Mucosa of descending colon (tissue), 3 donors: Measurements from ENCODE around the gene RUNX1. TPM values are rescaled to one million over a fixed set of nuclear protein-coding genes. Genes with fewer than 3 reads are reported as not detected.
"Not testable (repeated sequence)": the region's sequence is repeated elsewhere in the genome, so short reads cannot be mapped to it uniquely, and the experiment has no call there.

ENCODE experiments used
- ATAC-seq: fragments of 200-7000 bp; cut with Tn5 transposase; one replicate; pipeline ENCODE4 v1.9.1; 2020; ENCODE audit warnings: mild to moderate bottlenecking, moderate library complexity
- DNase-seq, 3 donors: peaks; one replicate each; pipeline ENCODE4 v3.0.0-alpha.2; 2020
- H3K36me3 ChIP-seq: fragments of 200-600 bp; one replicate; pipeline ENCODE4 v1.8.0; 2021; ENCODE audit warnings: low read depth, mild to moderate bottlenecking
- H3K4me1 ChIP-seq: fragments of 200-600 bp; one replicate; pipeline ENCODE4 v1.8.0; 2021; ENCODE audit warnings: low read depth, mild to moderate bottlenecking
- H3K4me3 ChIP-seq: fragments of 200-600 bp; one replicate; pipeline ENCODE4 v1.8.0; 2021; ENCODE audit warnings: mild to moderate bottlenecking
- H3K9me3 ChIP-seq: fragments of 200-600 bp; one replicate; pipeline ENCODE4 v1.8.0; 2021; ENCODE audit warnings: mild to moderate bottlenecking
- CTCF ChIP-seq: fragments of 200-600 bp; IDR thresholded peaks from one replicate; pipeline ENCODE4 v1.8.0; 2022; ENCODE audit warnings: antibody characterized with exemption, mild to moderate bottlenecking
- intact Hi-C, 2 donors: fragments of 100-400 bp; cut with DNase I in 1 of 2; cut with micrococcal nuclease in 1 of 2; formaldehyde crosslinking; loops; one replicate each; pipeline versions ENCODE4 v1.11.0 to v1.11.1; 2022; cut with DNase I, micrococcal nuclease
- total RNA-seq, 3 donors: library from RNA; stranded (reverse); fragmentation: NEBNext Ultra II Directional in 2 of 3; extraction: Animal tissue kit (Norgen Biotek cat#: 25700) in 2 of 3; gene quantifications; one replicate each; pipeline versions ENCODE4 v1.2.1 to v1.2.4, GENCODE V29; 2021 to 2023
- donor health status: DM: no; HTN: no; CAD: no; lungs with moderate emphysema.
- donor health status: DM: no; HTN: no; CAD: no.
- donor health status: DM: no; HTN: yes; CAD: no.

Gene RUNX1
- total RNA-seq, 3 donors from 2014 or later = 16.5 to 29.4 (median 24.0) TPM

DNA sequence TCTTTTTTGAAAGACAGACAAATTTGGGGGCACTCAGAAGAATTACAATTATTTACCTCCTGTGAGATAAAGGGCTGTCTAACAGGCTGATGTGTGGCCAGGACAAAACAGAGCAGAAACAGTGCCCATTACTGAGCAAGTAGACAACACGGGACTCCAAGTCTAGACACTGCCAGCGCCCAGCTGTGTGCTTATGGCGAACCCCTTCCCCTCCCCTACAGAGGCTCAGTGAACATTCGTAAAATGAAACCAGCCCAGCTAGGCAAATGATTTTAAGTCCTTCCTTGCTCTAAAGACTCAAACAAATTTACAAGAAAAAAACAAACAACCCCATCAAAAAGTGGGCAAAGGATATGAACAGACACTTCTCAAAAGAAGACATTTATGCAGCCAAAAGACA lies 91.1 kb downstream of the RUNX1 start:
- Histone ChIP-seq H3K36me3 (no peaks in the 10 kb centered on the region), H3K4me3 (no peak overlapping the region), H3K9me3 (no peaks in the 10 kb centered on the region), H3K4me1 (no peaks in the 10 kb centered on the region)
- ATAC-seq = no peak
- intact Hi-C loops = no loop called here
- no peak for TF ChIP-seq CTCF
- no peak for DNase-seq

DNA sequence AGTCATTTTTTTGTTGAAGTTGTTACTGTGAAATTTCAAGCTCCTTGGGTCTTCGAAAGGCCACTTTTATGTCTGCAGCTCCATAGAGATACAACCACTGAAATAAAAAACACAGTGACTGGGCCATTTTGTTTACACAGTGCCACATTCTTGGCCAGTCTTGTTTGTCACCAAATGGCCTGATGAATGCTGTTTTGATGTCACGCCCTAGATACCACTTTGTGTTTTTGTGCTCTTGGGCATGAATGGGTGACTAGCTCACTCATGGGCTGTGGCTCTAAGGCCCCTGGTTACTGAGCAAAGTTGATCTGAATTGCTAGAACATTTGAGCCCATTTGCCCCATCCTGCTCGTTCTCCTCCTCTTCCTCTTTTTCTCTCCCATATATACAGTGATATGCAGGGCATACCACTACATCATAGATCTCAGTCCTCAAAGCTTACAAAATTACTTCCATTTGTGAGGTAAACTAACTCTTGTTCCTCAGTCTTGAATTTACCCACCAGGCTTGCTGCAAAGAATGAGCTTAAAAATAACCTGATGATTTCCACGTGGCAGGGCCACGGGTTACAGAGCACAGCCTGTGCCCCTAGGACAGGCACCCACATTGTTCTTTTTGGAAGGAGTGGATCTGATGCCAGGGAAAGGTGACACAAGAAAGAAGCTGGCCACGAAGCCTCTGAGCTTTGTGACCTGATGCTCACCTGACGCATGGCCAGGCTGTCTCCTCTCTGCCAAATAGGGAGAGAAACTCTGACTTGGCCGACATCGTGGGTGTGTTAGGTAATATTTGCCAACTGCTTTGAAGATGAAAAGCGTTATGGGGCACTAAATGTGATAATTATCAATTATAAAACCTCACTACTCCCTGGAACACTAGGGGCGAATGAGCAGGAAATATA lies 92.4 kb downstream of the RUNX1 start:
- ATAC-seq (peak; percentile 14), DNase-seq (no peak)
- no peaks in the 10 kb centered on the region for H3K4me1 ChIP-seq
- H3K36me3 ChIP-seq = no peaks in the 10 kb centered on the region
- TF ChIP-seq CTCF = no peak
- H3K9me3 ChIP-seq = no peaks in the 10 kb centered on the region
- H3K4me3 ChIP-seq = no peak overlapping the region
- intact Hi-C loops = no loop called here

DNA sequence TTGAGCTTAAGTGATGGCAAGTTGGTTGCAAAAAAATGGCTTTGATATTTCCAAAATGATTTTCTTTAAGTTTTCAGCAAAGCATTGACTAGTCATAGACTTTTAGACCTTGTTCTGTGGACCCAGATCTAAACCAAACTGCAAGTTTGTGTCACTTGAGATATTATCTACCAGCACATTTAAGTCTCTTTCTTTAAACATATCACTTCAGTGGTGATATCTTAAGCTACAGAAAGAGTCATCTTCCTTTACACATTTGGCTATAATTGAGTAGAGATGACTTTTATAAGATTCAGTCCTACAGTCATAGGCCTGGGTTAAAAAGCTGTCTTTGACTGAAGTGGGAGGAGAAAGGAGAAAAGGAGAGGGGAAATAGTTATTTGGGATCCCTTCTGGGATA lies 95.2 kb downstream of the RUNX1 start:
- DNase-seq = no peak
- Histone ChIP-seq H3K36me3 (no peaks in the 10 kb centered on the region), H3K9me3 (no peaks in the 10 kb centered on the region), H3K4me1 (peaks cover under 1% of the 10 kb centered on the region), H3K4me3 (no peak overlapping the region)
- intact Hi-C loops = no loop called here
- TF ChIP-seq CTCF = no peak
- ATAC-seq = no peak

DNA sequence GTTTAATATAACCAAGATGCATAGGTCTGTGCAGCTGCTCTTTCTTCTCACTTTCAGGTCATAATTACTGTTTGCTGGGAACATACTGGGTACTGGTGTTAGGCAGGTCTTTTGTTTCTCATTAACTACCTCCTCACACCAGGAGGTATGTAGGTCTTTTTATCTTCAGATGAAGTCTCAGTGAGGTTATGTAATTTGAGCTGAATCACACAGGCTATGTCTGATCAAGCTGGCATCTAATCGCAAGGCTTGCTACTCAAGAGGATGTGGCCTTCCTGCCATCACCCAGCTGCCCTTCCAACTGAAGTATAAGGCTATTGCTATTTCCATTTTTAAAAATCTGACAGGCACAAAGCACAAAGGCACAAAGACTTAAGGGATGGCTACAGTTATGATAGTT lies 96.4 kb downstream of the RUNX1 start:
- H3K4me1 ChIP-seq = peaks cover 3% of the 10 kb centered on the region
- no peak for ATAC-seq
- DNase-seq = no peak
- H3K9me3 ChIP-seq = no peaks in the 10 kb centered on the region
- intact Hi-C loops = no loop called here
- no peak for TF ChIP-seq CTCF
- no peak overlapping the region for H3K4me3 ChIP-seq
- H3K36me3 ChIP-seq = no peaks in the 10 kb centered on the region

GRCh38 chr21:34951868-34952267 lies 97.2 kb downstream of the RUNX1 start:
- intact Hi-C loops, ATAC-seq, DNase-seq, H3K4me1 ChIP-seq, H3K36me3 ChIP-seq, H3K4me3 ChIP-seq, H3K9me3 ChIP-seq: not testable (repeated sequence)

- no peak for TF ChIP-seq CTCF
- Histone ChIP-seq H3K4me1 (peaks cover 3% of the 10 kb centered on the region), H3K36me3 (no peaks in the 10 kb centered on the region), H3K9me3 (no peaks in the 10 kb centered on the region), H3K4me3 (no peak overlapping the region)
- DNase-seq (no peak), ATAC-seq (no peak)
- intact Hi-C loops = no loop called here
Measured at GRCh38 chr21:34950980-34951379, 98.1 kb downstream of the RUNX1 start.
